Ishikawa (cell line): ENCODE results near the gene GRID2.

Source experiments
- EP300 ChIP-seq: IDR thresholded peaks from 2 replicates; pipeline ENCODE4 v1.6.1; 2012; ENCODE audit warnings: borderline replicate concordance
- MAX ChIP-seq: IDR thresholded peaks from 2 replicates; pipeline ENCODE4 v1.6.1; 2012
- RAD21 ChIP-seq: IDR thresholded peaks from 2 replicates; pipeline ENCODE4 v1.6.1; 2012; ENCODE audit warnings: low read depth
- TAF1 ChIP-seq: IDR thresholded peaks from 2 replicates; pipeline ENCODE4 v1.6.1; 2012; ENCODE audit warnings: low read depth, mild to moderate bottlenecking
- YY1 ChIP-seq: IDR thresholded peaks from 2 replicates; pipeline ENCODE4 v1.6.1; 2012; ENCODE audit warnings: low read depth

GRCh38 chr4:93649828-93650227 lies 1346.1 kb downstream of the GRID2 start:
- TF ChIP-seq RAD21, result no peak
- no peak for TF ChIP-seq EP300
- no peak for TF ChIP-seq YY1
- no peak for TF ChIP-seq MAX
- no peak for TF ChIP-seq TAF1
